Islet precursor cell (in vitro differentiated cells): ENCODE results near the gene CD55.

Experiments used
- DNase-seq: peaks from one replicate; pipeline ENCODE4 v3.0.0-alpha.2; 2018

CD55 gene

GRCh38 chr1:207330011-207330710, 8.7 kb downstream of the CD55 start:
- DNase-seq, result no peak

DNA sequence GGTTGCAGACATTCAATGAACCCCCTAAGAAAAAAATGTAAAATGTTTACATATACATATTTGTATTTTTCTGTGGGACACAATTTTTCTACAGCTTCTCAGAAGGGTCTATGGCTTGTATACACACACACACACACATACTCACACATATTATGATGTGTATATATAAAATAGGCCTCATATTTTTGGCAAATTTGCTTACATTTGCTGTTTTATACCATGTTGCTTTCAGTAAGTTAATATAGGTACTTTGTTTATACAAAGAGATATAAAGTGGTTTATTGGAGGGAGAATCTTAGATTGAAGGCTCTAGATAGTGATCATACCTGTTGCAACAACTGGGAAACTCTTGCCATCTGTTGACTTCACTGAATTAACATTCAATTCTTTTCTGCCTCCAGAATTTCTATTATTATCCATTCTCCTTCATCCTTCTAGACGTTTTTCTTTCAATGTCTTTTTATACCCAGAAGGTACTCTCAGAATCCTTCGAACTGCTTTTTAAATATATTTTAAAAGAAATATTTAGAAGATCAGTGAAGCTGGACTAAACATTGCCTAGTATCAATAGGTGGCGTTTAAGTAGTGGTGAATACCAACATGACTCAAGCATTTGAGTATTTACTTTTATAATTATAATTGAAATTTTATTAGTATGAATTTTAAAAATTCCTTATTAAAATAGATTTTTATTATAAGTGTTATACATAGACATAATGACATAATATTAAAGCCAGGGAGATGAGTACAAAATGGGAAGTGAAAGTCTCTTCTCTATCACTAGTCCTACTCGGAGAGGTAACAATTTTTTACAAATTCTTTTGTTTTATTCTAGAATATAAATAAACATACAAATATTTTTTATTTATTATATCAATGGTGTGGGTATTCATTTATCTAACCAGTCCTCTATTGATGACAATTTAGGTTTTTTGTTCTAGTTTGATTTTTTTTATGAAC, 10.2 kb downstream of the CD55 start:
- DNase-seq, result no peak

DNA sequence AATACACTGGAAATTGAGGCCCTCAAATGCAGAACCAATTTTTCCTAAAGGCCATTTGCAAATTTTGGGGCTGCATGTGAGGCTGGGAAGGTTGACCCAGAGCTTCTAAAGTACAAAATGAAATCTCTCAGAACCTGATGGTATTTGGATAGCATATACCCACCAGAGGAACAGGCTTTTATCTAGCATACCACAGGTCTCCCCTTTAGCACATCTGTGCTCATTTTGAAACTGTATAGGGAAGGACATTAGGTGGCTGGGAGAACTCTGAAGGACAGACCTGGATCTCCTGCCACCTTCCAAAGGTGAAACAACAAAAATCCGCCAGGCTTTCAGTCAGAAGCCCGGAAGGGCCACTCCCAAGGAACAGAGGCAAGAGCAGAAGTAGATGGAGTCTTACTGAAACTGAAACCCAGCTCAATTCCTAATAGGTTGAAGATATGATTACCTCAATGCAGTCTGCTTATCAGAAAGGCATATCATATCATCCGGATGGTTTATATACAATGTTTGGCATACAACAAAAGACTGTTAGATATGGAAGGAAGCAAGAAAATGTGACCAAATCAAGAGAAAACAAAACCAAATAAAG, 11.6 kb downstream of the CD55 start:
- no peak for DNase-seq

DNA sequence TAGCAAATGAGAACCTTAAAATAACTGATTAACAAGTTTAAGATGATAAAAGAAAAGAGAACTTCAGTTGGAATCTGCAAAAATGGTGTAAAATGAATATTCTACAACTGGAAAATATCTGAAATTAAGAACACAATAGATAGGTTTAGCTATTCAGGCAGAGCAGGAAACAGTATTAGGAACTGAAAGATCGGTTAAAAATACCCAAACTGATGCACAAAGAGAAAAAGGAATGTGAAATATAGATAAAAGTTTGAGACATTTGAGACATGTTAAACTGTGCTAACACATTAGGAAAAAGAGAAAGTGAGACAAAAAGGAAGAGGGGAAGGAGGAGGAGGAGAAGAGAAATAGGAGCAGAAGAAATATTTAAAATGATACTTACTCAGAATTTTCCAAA, 12.1 kb downstream of the CD55 start:
- DNase-seq, result no peak

- DNase-seq, result no peak
Measured at GRCh38 chr1:207334337-207334736, 12.9 kb downstream of the CD55 start.

GRCh38 chr1:207335138-207335537, 13.7 kb downstream of the CD55 start:
- DNase-seq, result no peak

- DNase-seq, result no peak
Measured at GRCh38 chr1:207335695-207336363, 14.4 kb downstream of the CD55 start.

- peak; percentile 56 for DNase-seq
Measured at GRCh38 chr1:207336559-207337467, 15.3 kb downstream of the CD55 start.

DNA sequence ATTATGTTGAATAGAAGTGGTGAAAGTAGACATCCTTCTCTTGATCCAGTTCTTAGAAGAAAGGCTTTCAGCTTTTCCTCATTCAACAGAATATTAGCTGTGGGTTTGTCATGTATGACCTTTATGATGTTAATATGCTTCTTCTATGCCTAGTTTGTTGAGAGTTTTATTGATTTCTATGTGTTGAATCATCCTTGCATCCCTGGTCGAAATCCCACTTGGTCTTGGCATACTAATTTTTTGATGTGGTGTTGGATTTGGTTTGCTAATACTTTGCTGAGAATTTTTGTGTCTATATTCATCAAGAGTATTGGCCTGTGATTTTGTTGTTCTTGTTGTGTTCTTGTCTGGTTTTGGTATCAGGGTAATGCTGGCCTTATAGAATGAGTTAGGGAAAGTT, 20.9 kb downstream of the CD55 start:
- no peak for DNase-seq

GRCh38 chr1:207343675-207344074, 22.2 kb downstream of the CD55 start:
- DNase-seq, result no peak

DNA sequence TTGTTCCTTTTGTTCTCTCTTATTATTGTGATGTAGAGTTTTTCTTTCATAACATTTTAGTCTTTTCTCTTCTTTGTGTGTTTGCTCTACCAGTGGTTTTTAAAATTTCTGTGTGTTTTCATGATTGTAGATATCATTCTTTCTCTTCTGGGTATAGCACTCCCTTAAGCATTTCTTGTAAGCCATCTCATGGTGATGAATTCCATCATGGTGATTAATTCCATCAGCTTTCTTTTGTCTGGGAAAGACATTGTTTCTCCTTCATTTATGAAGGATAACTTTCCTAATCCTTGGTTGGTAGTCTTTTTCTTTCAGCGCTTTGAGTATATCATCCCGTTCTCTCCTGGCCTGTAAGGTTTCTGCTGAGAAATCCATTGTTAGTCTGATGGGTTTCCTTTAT, 22.7 kb downstream of the CD55 start:
- no peak for DNase-seq

GRCh38 chr1:207345644-207346477, 24.4 kb downstream of the CD55 start:
- DNase-seq, result no peak

- DNase-seq, result peak; percentile 74
Measured at GRCh38 chr1:207346513-207346912, 25.0 kb downstream of the CD55 start.

GRCh38 chr1:207349979-207350378, 28.5 kb downstream of the CD55 start:
- no peak for DNase-seq

GRCh38 chr1:207352554-207352953, 31.1 kb downstream of the CD55 start:
- DNase-seq, result no peak

DNA sequence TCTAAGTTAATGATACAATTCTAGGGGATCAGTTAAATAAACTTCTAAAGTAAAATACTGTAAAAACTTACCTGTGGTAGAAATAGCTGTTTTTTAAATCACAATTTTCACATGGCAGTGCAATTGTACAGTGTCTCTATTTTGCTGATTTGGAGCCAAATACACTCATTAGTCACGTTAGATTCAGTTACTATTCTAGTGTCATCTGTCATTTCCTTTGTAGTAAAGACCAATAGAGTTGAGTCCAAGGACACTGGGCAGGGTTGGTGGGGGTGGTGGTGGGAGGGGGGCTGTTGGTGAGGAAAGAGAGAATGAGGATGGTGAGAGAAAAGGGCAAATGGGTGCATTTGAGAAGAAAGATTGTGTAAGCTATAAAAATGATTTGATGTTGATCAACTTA, 33.6 kb downstream of the CD55 start:
- DNase-seq, result no peak

- DNase-seq, result no peak
Measured at GRCh38 chr1:207355513-207356295, 34.2 kb downstream of the CD55 start.

DNA sequence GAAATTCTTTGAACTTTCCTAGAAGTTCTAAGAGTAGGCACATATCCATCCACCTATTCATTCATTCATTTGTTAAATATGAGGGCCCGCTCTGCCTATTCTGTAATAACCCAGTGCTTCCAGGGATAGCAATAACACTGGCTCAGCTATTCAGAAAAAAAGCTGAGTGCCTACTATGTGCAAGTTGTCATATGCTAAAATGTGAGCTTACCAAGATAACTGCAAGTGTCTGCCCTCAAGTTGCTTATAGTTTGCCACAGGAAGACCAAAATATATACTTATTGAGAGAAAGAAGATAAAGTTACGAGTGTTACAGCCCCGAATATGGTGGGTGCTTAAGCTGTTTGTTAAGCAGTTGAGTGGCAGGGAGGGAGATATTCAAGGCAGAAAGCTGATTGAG, 39.6 kb downstream of the CD55 start:
- DNase-seq, result no peak

DNA sequence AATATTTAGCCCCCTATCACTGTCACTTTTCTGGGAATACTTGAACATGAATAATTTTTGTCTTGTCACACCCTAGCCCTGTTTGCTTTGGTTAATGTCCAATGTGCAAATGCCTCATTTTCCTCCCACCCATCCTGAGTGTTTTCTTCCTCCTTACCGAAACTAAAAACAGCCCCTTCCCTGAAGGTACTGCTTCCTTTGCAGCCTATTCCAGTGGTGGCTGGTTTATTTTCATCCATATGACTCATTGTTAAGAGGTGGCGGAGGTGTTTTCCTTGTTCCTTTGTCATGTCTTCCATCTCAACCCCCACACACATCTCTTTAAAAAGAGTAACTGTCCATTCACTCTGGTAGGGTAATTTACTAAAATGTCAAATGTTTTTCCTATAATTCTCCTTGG, 40.4 kb downstream of the CD55 start:
- DNase-seq, result no peak
